DND-41 (cell line): ENCODE data around the gene TRIM22.

ENCODE experiments used
- ATAC-seq: fragments of 200-7000 bp; cut with Tn5 transposase; 3 replicates; pipeline ENCODE4 v1.9.1; 2021; ENCODE audit warnings: low read depth; ENCODE audit not compliant: insufficient read depth
- DNase-seq: peaks from one replicate; pipeline ENCODE4 v3.0.0-alpha.2; 2020
- H2AFZ ChIP-seq: 2 replicates; pipeline ENCODE4 v1.6.0; 2012; ENCODE audit warnings: low read depth, low read length
- H3K27ac ChIP-seq: 2 replicates; pipeline ENCODE4 v1.5.1; 2012; ENCODE audit warnings: low read length, inconsistent platforms
- H3K27me3 ChIP-seq: fragments of 200-600 bp; sonication (generic); 2 replicates; pipeline ENCODE4 v1.6.0; 2012; ENCODE audit warnings: low read length, mild to moderate bottlenecking, inconsistent platforms; ENCODE audit not compliant: insufficient read depth, poor library complexity
- H3K36me3 ChIP-seq: 2 replicates; pipeline ENCODE4 v1.5.1; 2012; ENCODE audit warnings: low read length, inconsistent platforms; ENCODE audit not compliant: insufficient read depth
- H3K4me1 ChIP-seq: 2 replicates; pipeline ENCODE4 v1.5.1; 2012; ENCODE audit warnings: mild to moderate bottlenecking, low read length; ENCODE audit not compliant: insufficient read depth
- H3K4me2 ChIP-seq: 2 replicates; pipeline ENCODE4 v1.6.0; 2012; ENCODE audit warnings: mild to moderate bottlenecking, moderate library complexity, low read length, inconsistent platforms; ENCODE audit not compliant: insufficient read depth
- H3K4me3 ChIP-seq, 2 experiments: fragments of 200-600 bp in 1 of 2; shearing (Covaris generic) in 1 of 2; 2 replicates each; pipeline ENCODE4 v1.5.1; 2012 to 2016; ENCODE audit warnings: inconsistent platforms in 2 of 2, low read length in 2 of 2, mild to moderate bottlenecking in 2 of 2, low read depth in 1 of 2, moderate library complexity in 1 of 2
- H3K79me2 ChIP-seq: 2 replicates; pipeline ENCODE4 v1.6.0; 2012; ENCODE audit warnings: low read length, inconsistent platforms; ENCODE audit not compliant: insufficient read depth
- H3K9ac ChIP-seq: 2 replicates; pipeline ENCODE4 v1.6.0; 2012; ENCODE audit warnings: low read depth, mild to moderate bottlenecking, inconsistent platforms, low read length, moderate library complexity
- H3K9me3 ChIP-seq: 2 replicates; pipeline ENCODE4 v1.5.1; 2012; ENCODE audit warnings: low read length, moderate library complexity, mild to moderate bottlenecking, inconsistent platforms; ENCODE audit not compliant: insufficient read depth, severe bottlenecking
- H4K20me1 ChIP-seq: 2 replicates; pipeline ENCODE4 v1.6.0; 2012; ENCODE audit warnings: low read length; ENCODE audit not compliant: insufficient read depth
- CTCF ChIP-seq: IDR thresholded peaks from 2 replicates; pipeline ENCODE4 v1.5.1; 2012; ENCODE audit warnings: borderline replicate concordance, low read length, moderate library complexity, mild to moderate bottlenecking; ENCODE audit not compliant: poor library complexity, severe bottlenecking; ENCODE audit errors: extremely low read depth
- EZH2 ChIP-seq: IDR thresholded peaks from 3 replicates; pipeline ENCODE4 v1.6.1; 2012; ENCODE audit warnings: borderline replicate concordance, low read depth, mild to moderate bottlenecking, moderate library complexity, low read length, inconsistent platforms; ENCODE audit not compliant: severe bottlenecking

The TRIM22 gene

GRCh38 chr11:5665051-5665570, 24.5 kb upstream of the TRIM22 start:
- peaks cover 58% of the 10 kb centered on the region for H3K36me3 ChIP-seq
- H3K9ac ChIP-seq, result no peak overlapping the region
- H3K79me2 ChIP-seq, result no peaks in the 10 kb centered on the region
- ATAC-seq, result no peak
- H3K4me3 ChIP-seq, result no peak overlapping the region
- no peak overlapping the region for H3K4me2 ChIP-seq
- H4K20me1 ChIP-seq, result no peaks in the 10 kb centered on the region
- no peaks in the 10 kb centered on the region for H3K4me1 ChIP-seq
- DNase-seq, result no peak
- no peaks in the 10 kb centered on the region for H3K9me3 ChIP-seq
- no peak overlapping the region for H2AFZ ChIP-seq
- H3K27ac ChIP-seq, result no peak overlapping the region
- TF ChIP-seq EZH2 (no peak), CTCF (no peak)
- no peaks in the 10 kb centered on the region for H3K27me3 ChIP-seq

- Histone ChIP-seq H3K4me1 (no peaks in the 10 kb centered on the region), H3K36me3 (peaks cover 65% of the 10 kb centered on the region), H4K20me1 (no peaks in the 10 kb centered on the region), H3K9ac (no peak overlapping the region), H3K4me2 (no peak overlapping the region), H3K9me3 (no peaks in the 10 kb centered on the region), H3K4me3 (no peak overlapping the region), H3K79me2 (0 out of 2 replicates have a peak, but pooled peaks cover 4% of the 10 kb centered on the region), H3K27me3 (no peaks in the 10 kb centered on the region), H2AFZ (no peak overlapping the region), H3K27ac (no peak overlapping the region)
- ATAC-seq (no peak), DNase-seq (no peak)
- TF ChIP-seq CTCF, result no peak
- no peak for TF ChIP-seq EZH2
Observed at GRCh38 chr11:5665746-5666401, 23.7 kb upstream of the TRIM22 start.

GRCh38 chr11:5666402-5666793, 23.2 kb upstream of the TRIM22 start:
- H3K27ac ChIP-seq, result no peak overlapping the region
- H3K4me1 ChIP-seq, result no peaks in the 10 kb centered on the region
- H3K79me2 ChIP-seq, result 0 out of 2 replicates have a peak, but pooled peaks cover 4% of the 10 kb centered on the region
- no peak overlapping the region for H3K9ac ChIP-seq
- DNase-seq, result no peak
- H4K20me1 ChIP-seq, result no peaks in the 10 kb centered on the region
- H3K36me3 ChIP-seq, result peaks cover 69% of the 10 kb centered on the region
- TF ChIP-seq EZH2 (no peak), CTCF (no peak)
- no peak for ATAC-seq
- no peak overlapping the region for H3K4me3 ChIP-seq
- H3K27me3 ChIP-seq, result no peaks in the 10 kb centered on the region
- H3K9me3 ChIP-seq, result no peaks in the 10 kb centered on the region
- no peak overlapping the region for H2AFZ ChIP-seq
- H3K4me2 ChIP-seq, result no peak overlapping the region
